Stimulated activated CD8-positive, alpha-beta memory T cell treated with anti-CD3 and anti-CD28 coated beads, Interleukin-2, amount 100 ng/mL, for 1 hour (primary cell): Measurements from ENCODE around the gene TGFBR3.

Source experiments
- DNase-seq, 2 donors: peaks; one replicate each; pipeline ENCODE4 v3.0.0-alpha.2; 2020; ENCODE audit warnings: low read depth in 2 of 2

TGFBR3 gene

DNA sequence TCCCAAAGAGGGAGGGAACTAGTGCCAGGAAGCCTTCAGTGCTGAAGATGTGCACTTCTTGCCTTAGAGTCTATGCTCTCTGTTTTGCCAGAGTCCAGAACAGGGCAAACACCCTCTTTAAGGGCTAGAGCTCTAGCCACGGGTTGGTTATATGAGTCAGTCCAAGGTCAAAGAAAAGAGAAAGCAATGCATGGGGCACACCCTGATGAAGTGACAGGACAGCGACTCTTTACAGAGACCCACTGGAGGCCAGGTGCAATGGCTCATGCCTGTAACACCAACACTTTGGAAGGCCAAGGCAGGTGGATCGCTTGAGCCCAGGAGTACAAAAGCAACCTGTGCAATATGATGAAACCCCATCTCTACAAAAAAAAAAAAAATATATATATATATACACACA is 86.1 kb downstream of the TGFBR3 start:
- no peak for DNase-seq

DNA sequence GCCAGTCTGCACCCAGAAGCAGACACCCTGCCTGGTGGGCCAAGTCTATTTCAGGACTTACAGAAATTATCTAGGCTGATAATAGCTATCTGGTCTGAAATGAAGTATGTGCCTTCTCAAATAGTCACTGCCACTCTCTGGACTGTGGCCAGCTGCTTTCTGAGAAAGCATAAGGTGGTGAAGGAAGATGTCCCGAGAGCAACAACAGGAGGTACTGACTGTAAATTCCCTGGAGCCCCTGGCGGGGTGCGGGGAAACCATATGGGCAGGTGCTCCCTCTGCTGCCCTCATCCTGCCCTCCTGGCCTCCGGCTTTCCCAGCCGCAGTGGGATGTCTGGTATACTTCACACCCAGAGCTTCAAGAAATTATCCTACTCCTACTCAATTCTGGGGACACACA is 86.8 kb downstream of the TGFBR3 start:
- no peak for DNase-seq

DNA sequence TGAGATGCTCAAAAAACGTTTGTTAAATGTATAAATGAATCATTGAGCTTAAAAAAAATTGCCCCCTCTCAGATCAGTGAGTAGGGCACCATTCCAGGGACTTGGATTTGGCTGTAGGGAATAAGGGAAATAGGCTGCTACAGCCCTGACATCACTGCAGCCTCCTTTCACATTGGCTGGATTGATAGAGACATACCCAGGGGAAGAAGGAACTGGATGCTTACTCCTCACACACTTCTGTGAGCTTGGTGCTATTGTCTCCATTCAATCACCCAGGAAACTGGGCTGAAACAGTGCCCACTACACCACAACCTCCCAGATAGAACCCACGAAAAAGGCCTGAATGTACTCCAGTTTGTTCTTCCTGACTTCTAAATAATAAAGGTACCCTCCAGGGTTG is 87.2 kb downstream of the TGFBR3 start:
- no peak for DNase-seq

GRCh38 chr1:91798241-91798648 is 87.7 kb downstream of the TGFBR3 start:
- no peak for DNase-seq

DNA sequence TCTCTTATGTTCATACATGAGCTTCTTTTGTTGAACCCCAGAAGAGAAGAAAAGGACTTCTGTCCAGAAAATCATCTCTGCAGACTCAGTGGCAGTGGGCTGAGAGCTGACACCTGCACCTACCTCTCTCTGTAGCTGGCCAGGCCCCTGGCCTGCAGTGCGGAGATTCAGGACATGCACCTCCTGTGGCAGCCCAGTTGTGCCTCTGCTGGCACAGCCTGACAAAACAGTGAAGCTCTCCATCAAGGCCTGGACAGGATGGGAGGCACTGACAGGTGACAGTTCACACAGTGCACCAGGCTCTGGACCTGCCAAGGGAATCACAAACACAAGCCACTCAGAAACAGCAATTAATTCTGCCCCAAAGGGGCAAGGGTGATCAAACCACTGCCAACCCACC is 88.8 kb downstream of the TGFBR3 start:
- no peak for DNase-seq

DNA sequence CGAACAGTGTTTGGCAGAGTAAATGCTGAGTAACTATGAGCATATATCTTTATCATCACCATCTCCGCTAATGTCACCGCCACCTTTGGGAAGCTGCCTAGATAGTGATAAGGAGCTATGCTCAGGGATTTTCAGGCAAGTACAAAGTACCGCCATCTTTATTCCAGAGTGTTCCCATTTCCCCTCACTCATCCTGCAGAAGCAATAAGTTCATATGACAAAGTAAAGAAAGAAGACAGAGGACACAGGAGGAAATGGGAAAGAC is 89.6 kb downstream of the TGFBR3 start:
- no peak for DNase-seq

GRCh38 chr1:91795591-91796389 is 90.2 kb downstream of the TGFBR3 start:
- DNase-seq, result no peak

GRCh38 chr1:91793877-91794276 is 92.1 kb downstream of the TGFBR3 start:
- DNase-seq, result no peak

DNA sequence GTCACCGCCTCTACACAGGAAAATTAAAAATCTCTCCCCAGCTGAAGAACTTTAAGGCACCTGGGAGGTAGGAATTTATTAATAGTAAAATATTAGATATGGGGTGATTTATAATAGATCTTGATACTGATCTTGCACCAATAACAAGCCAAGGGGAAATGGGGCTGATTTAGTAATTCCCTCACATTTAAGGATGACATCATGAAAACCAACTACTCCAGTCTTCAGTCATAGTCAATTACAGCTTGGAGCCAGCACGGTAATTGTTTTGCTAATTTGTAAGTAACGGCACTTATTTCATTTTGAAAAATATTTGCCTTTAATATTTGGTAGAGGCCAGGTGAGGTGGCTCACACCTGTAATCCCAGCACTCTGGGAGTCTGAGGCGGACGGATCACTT is 92.8 kb downstream of the TGFBR3 start:
- DNase-seq, result no peak

DNA sequence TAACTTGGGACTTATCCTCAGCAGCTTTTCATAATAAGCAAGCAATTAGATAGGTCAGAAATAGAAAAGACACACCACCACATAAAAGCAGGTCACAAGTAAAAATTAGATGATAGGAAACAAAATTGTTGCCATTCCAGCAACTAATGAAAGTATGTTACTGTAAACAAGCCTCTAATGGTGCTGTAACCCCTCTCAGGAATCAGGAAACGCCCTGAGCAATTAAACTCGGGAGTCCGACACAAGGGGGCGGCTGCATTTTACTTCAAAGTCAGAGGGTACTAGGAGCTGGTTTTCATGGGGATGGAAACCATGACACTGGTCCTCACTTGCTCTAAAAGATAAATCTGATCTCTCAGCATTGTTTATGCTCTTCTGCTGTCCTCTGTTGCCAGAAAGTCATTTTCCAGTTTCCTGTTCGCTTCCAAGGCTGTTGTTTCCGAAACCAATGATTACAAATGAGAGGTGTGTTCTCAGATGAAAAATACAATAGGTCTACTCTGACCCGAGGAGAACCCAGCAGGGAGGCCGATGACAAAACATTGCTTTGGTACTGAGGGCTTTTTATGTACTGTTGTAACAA is 93.4 kb downstream of the TGFBR3 start:
- no peak for DNase-seq

DNA sequence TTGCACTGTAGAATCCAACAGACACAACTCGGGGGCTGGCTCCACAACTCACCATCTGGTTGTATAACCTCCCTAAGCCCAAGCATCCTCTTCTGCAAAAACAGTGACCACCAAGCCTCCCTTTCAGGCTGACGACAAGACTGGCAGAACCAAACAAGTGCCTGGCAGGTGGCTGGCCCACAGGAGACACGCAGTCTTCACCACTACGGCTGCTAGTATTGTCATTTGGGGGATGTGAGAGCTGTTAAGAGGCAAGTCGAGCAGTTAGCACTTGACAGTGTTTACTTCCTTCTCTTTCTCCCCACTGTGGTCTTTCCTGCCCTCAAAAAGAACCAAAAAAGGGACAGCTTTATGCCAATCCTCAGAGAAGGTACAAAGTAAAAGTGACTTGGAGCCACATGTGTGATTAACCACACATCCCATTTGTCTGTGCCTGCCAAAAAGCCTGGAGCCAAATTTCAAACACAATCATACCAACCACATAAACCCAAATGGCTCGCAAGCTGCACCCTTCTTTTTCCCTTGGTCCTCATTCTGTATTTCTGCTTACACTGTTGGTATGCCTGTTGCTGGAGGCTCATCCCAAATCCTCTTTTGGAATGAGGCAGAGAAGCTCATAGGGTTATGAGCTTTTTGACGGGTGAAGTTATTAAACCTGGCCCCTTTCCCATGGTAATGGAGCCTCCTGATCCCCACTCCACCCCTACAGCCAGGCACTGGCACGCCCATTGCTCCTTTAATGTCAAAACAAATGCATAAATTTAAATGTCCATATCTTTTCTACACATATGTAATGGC is 94.1 kb downstream of the TGFBR3 start:
- DNase-seq, result no peak

GRCh38 chr1:91791103-91791502 is 94.8 kb downstream of the TGFBR3 start:
- DNase-seq, result no peak

DNA sequence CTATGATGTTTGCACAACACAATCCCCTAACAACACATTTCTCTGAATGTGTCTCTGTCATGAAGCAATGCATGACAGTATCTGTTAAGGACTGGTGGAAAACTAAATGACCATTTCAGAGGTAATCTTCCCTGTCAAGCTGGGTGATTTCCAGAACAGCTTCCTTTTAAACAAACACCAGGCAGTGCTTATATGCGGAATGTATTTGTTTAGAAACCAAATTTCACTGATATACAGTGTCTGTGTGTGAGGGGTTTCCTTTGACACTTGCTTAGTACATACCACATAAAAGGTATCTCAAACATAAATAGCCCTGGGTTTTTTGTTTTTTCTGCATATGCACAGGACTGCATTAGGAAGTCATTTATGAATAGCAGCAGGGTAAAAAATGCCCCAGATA is 95.6 kb downstream of the TGFBR3 start:
- no peak for DNase-seq

DNA sequence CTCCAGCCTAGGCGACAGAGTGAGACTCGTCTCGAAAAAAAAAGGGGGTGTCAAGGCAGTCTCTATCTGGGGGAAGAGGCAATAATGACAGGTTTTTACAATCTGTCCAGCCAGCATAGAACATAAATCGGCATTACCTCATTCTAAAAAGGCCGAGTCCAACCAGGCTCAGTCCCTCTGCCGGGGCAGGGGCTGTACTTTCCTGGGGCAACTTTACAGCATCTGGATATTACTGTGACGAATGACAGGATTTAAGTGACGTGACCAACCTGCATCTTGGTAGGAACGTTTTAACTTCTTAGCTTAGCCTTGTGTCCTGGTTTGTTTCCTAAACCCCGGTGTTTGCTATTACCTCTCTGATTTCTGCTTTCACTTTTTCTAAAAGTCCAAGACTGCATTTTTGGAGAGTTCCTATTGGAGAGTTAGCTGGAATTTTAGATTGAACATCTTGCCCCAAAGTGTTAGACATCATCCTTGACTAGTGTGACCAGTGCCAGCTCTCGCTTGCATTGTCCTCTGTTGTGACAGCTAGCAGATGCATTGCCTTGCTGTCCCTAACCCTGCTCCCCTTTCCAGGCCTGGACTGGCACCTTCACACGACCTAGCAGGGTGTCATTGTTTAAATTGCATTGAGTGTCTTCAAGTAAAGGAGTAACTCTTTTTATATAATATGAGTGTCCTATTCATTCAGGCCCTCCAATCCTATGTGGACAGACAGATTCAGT is 96.5 kb downstream of the TGFBR3 start:
- no peak for DNase-seq

DNA sequence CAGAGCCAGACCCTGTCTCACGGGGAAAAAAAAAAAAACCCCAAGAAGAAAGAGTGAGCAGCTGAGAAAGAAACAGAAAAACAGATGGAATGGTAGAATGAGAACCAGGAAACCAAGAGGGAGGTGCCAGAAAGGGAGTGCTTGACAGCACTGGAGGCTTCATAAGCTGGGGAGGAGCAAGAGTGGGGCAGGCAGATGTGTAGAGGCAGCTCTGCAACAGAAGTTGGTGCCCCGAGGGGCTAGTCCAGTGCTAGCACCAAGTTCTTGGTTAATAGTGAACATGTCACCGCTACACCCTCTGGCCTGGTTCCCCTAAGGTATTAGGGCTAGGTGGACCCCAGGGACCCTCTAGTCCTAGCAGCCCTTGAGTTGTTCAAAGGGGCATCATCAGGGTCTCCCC is 98.0 kb downstream of the TGFBR3 start:
- DNase-seq, result no peak

GRCh38 chr1:91784616-91785015 is 101.3 kb downstream of the TGFBR3 start:
- no peak for DNase-seq

- no peak for DNase-seq
Observed at GRCh38 chr1:91784191-91784590, 101.8 kb downstream of the TGFBR3 start.

GRCh38 chr1:91783423-91784170 is 102.4 kb downstream of the TGFBR3 start:
- DNase-seq, result no peak

GRCh38 chr1:91781901-91782622 is 103.9 kb downstream of the TGFBR3 start:
- DNase-seq, result no peak

DNA sequence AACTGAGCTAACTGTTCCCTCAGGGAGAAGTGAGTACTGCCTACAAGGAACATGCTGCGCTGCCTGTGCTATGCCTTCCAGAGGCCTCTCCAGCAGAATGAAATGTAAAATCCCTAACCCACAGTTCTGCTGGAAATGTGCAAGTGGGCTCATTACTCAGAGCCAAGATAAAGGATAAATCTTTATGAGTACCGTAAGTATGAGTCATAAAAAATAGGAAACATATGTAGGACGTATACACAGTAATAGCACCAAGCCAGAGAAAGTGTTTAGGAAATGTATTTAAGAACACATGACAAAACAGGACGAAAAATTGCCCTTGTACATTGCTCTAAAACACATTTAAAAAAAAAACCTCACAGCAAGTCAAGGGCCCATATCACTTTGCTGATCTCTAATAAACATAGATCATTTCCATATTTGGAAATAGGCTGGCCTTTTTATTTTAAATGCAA is 104.6 kb downstream of the TGFBR3 start:
- no peak for DNase-seq

DNA sequence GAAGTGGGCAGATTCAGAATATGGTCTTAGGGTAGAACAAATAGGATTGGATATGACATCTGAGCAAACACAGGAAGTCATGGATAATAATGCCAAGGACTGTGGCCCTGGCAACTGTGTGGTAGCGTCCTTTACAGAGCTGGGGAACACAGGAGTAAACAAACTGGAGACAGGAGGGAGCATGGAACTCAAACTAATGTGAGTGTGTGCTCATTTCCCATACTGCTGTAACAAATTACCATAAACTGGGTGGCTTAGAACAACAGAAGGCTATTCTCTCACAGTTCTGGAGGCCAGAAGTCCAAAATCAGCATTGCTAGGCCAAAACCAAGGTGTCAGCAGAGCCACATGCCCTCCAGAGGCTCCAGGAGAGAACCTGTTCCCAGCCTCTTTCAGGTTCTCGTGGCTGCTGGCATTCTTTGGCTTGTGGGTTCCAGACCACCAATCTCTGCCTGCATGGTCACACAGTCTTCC is 106.4 kb downstream of the TGFBR3 start:
- no peak for DNase-seq
